Neural cell (in vitro differentiated cells): Measurements from ENCODE around the gene SDK1.

Experiments
- CTCF ChIP-seq: fragments of 450-650 bp; IDR thresholded peaks from 2 replicates; pipeline ENCODE4 v1.5.1; 2014; ENCODE audit warnings: antibody characterized with exemption, mild to moderate bottlenecking, moderate library complexity; ENCODE audit not compliant: poor library complexity, severe bottlenecking
- EZH2 ChIP-seq: fragments of 200-600, 300-800 bp; shearing (Covaris generic), sonication (generic); IDR thresholded peaks from 2 replicates; pipeline ENCODE4 v1.6.1; 2014; ENCODE audit warnings: antibody characterized with exemption, low read length, borderline replicate concordance, mild to moderate bottlenecking; ENCODE audit not compliant: insufficient read depth, poor library complexity, severe bottlenecking
- MXI1 ChIP-seq: fragments of 450-650 bp; conservative IDR thresholded peaks from 2 replicates; pipeline ENCODE4 v1.6.1; 2014; ENCODE audit warnings: antibody characterized with exemption, mild to moderate bottlenecking; ENCODE audit not compliant: poor library complexity, severe bottlenecking
- POLR2AphosphoS5 ChIP-seq: IDR thresholded peaks from 2 replicates; pipeline ENCODE4 v1.6.1; 2012
- RAD21 ChIP-seq: fragments of 450-650 bp; conservative IDR thresholded peaks from 2 replicates; pipeline ENCODE4 v1.6.1; 2014; ENCODE audit warnings: antibody characterized with exemption, mild to moderate bottlenecking, moderate library complexity
- SMC3 ChIP-seq: fragments of 450-650 bp; conservative IDR thresholded peaks from 2 replicates; pipeline ENCODE4 v1.6.1; 2014; ENCODE audit warnings: antibody characterized with exemption, mild to moderate bottlenecking, moderate library complexity; ENCODE audit not compliant: poor library complexity
- TAF1 ChIP-seq: IDR thresholded peaks from 2 replicates; pipeline ENCODE4 v1.6.1; 2012; ENCODE audit warnings: low read depth

DNA sequence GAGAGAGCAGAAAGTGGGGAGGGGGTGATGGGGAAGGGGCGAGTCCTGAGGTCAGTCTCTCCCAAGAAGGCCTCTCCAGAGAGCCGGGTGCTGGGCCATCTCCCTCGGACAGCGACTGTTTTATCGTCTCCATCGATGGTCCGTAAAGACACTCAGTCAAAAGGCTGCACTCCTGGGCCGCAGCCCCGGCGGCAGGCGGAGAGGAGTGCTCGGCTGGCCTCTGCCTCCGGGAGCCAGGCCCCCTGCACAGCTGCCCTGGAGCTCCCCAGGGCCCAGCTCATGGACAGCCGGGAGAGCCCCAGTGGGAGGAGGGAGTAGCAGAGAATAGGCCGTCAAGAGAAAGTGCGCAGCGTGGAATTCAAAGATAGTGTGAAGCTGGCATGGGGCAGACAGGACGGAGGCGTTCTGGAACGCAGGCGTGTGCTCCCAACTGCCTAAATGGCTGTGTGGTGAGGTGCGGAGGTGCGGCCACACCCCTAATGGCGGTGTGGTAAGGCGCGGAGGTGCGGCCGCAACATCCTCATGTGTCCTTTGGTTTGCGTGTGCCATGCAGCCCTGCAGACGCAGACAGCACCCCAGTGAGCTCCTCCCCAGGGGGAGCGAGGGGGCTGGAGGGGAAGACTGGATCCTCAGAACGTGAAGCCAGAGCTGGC, 903.6 kb downstream of the SDK1 start:
- TF ChIP-seq CTCF (no peak), TAF1 (no peak), SMC3 (no peak), EZH2 (no peak), RAD21 (no peak), MXI1 (no peak), POLR2AphosphoS5 (no peak)
